HEK293 (cell line): ENCODE measurements around the gene OLFM1.

Experiments used
- CTCF ChIA-PET: fragments of 350-600 bp; formaldehyde crosslinking; extraction: SDS; loops from one replicate; lab custom pipeline; 2021; ENCODE audit warnings: antibody characterized with exemption; lab: Yijun Ruan, JAX
- POLR2A ChIA-PET: fragments of 300-600 bp; formaldehyde crosslinking; extraction: SDS; loops from one replicate; lab custom pipeline; 2020; ENCODE audit warnings: antibody characterized with exemption, inconsistent platforms; lab: Yijun Ruan, JAX
- H3K27ac ChIP-seq: fragments of 200-500 bp; sonication (Bioruptor generic); 2 replicates; pipeline ENCODE4 v1.5.1; 2014; ENCODE audit warnings: low read depth, low read length, control low read depth, inconsistent platforms; ENCODE audit errors: extremely low read depth
- H3K36me3 ChIP-seq, 2 experiments: fragments of 200-500 bp in 1 of 2; sonication (Bioruptor generic) in 1 of 2; 1 replicate in 1 of 2; 2 replicates in 1 of 2; pipeline ENCODE4 v1.5.1; 2014 to 2017; ENCODE audit warnings: inconsistent platforms in 2 of 2, low read length in 2 of 2; ENCODE audit not compliant: control insufficient read depth in 2 of 2, insufficient read depth in 1 of 2
- H3K4me1 ChIP-seq: fragments of 200-500 bp; sonication (Bioruptor generic); 2 replicates; pipeline ENCODE4 v1.5.1; 2014; ENCODE audit warnings: mild to moderate bottlenecking, low read length, inconsistent platforms; ENCODE audit not compliant: control insufficient read depth, insufficient read depth
- H3K4me3 ChIP-seq: 2 replicates; pipeline ENCODE4 v1.5.1; 2011; ENCODE audit warnings: low read depth, mild to moderate bottlenecking, control low read depth, low read length, moderate library complexity
- H3K9me3 ChIP-seq: fragments of 200-500 bp; sonication (Bioruptor generic); 2 replicates; pipeline ENCODE4 v1.5.1; 2014; ENCODE audit warnings: low read depth, low read length, inconsistent platforms; ENCODE audit not compliant: control insufficient read depth, insufficient read depth
- FEZF1 ChIP-seq: fragments of 450-650 bp; formaldehyde crosslinking; IDR thresholded peaks from 2 replicates; pipeline ENCODE4 v1.5.1; 2016; ENCODE audit warnings: missing biosample characterization, missing genetic modification characterization
- GLI2 ChIP-seq: fragments of 450-650 bp; formaldehyde crosslinking; IDR thresholded peaks from 2 replicates; pipeline ENCODE4; 2017; ENCODE audit warnings: missing biosample characterization, missing genetic modification characterization, low read depth, borderline replicate concordance
- HOXC10 ChIP-seq: sonication (generic); formaldehyde crosslinking; IDR thresholded peaks from 2 replicates; pipeline ENCODE4 v1.8.1; 2023; ENCODE audit warnings: mild to moderate bottlenecking, missing genetic modification reagents
- KLF8 ChIP-seq: fragments of 450-650 bp; formaldehyde crosslinking; IDR thresholded peaks from 2 replicates; pipeline ENCODE4 v1.5.1; 2016; ENCODE audit warnings: missing biosample characterization, missing genetic modification characterization
- PATZ1 ChIP-seq: fragments of 450-650 bp; formaldehyde crosslinking; IDR thresholded peaks from 2 replicates; pipeline ENCODE4 v1.5.1; 2016; ENCODE audit warnings: missing biosample characterization, missing genetic modification characterization
- PRDM1 ChIP-seq: fragments of 450-650 bp; formaldehyde crosslinking; IDR thresholded peaks from 2 replicates; pipeline ENCODE4; 2016; ENCODE audit warnings: missing biosample characterization, missing genetic modification characterization
- PRDM2 ChIP-seq: fragments of 450-650 bp; formaldehyde crosslinking; IDR thresholded peaks from 2 replicates; pipeline ENCODE4 v1.5.1; 2016; ENCODE audit warnings: missing biosample characterization, missing genetic modification characterization, borderline replicate concordance
- YY1 ChIP-seq: fragments of 450-650 bp; formaldehyde crosslinking; IDR thresholded peaks from 2 replicates; pipeline ENCODE4 v1.5.1; 2018; ENCODE audit warnings: missing biosample characterization, missing genetic modification characterization
- ZBTB49 ChIP-seq: fragments of 450-650 bp; formaldehyde crosslinking; IDR thresholded peaks from 2 replicates; pipeline ENCODE4 v1.5.1; 2016; ENCODE audit warnings: missing biosample characterization, missing genetic modification characterization, low read depth
- ZFP41 ChIP-seq: fragments of 450-650 bp; formaldehyde crosslinking; IDR thresholded peaks from 2 replicates; pipeline ENCODE4 v1.5.1; 2016; ENCODE audit warnings: missing biosample characterization, missing genetic modification characterization, borderline replicate concordance
- ZFP69B ChIP-seq: fragments of 450-650 bp; formaldehyde crosslinking; IDR thresholded peaks from 2 replicates; pipeline ENCODE4 v1.5.1; 2016; ENCODE audit warnings: missing biosample characterization, missing genetic modification characterization
- ZNF221 ChIP-seq: fragments of 450-650 bp; formaldehyde crosslinking; IDR thresholded peaks from 2 replicates; pipeline ENCODE4 v1.5.1; 2017; ENCODE audit warnings: missing biosample characterization, missing genetic modification characterization, borderline replicate concordance
- ZNF426 ChIP-seq: fragments of 450-650 bp; formaldehyde crosslinking; IDR thresholded peaks from 2 replicates; pipeline ENCODE4 v1.5.1; 2017; ENCODE audit warnings: missing biosample characterization, missing genetic modification characterization, mild to moderate bottlenecking, inconsistent platforms, moderate library complexity
- ZNF433 ChIP-seq: fragments of 450-650 bp; formaldehyde crosslinking; IDR thresholded peaks from 2 replicates; pipeline ENCODE4 v1.5.1; 2016; ENCODE audit warnings: missing biosample characterization, missing genetic modification characterization, low read depth
- ZNF624 ChIP-seq: fragments of 450-650 bp; formaldehyde crosslinking; IDR thresholded peaks from 2 replicates; pipeline ENCODE4 v1.5.1; 2017; ENCODE audit warnings: missing biosample characterization, missing genetic modification characterization
- ZNF629 ChIP-seq: fragments of 450-650 bp; formaldehyde crosslinking; IDR thresholded peaks from 2 replicates; pipeline ENCODE4 v1.5.1; 2017; ENCODE audit warnings: missing biosample characterization, missing genetic modification characterization
- ZNF76 ChIP-seq: fragments of 450-650 bp; formaldehyde crosslinking; IDR thresholded peaks from 2 replicates; pipeline ENCODE4; 2016; ENCODE audit warnings: low read depth, missing biosample characterization, missing genetic modification characterization, borderline replicate concordance

OLFM1 gene

GRCh38 chr9:135135929-135136315 lies 48.5 kb downstream of the OLFM1 start (continued):
- TF ChIP-seq ZNF433: no peak
- no peak for TF ChIP-seq YY1 (tag by site-specific recombination)

GRCh38 chr9:135136481-135136880 lies 49.0 kb downstream of the OLFM1 start:
- Histone ChIP-seq H3K4me1 (no peaks in the 10 kb centered on the region; the same call in 1 of the 2 replicates), H3K4me3 (no peak overlapping the region), H3K36me3 (no peaks in the 10 kb centered on the region), H3K9me3 (no peaks in the 10 kb centered on the region), H3K27ac (no peak overlapping the region)
- no peak for TF ChIP-seq GLI2
- TF ChIP-seq PATZ1 (tag by site-specific recombination): no peak
- TF ChIP-seq ZBTB49 (tag by site-specific recombination): no peak
- TF ChIP-seq ZNF426 (tag by site-specific recombination): no peak
- no peak for TF ChIP-seq ZNF221 (tag by site-specific recombination)
- TF ChIP-seq ZNF76: no peak
- no peak for TF ChIP-seq FEZF1 (tag by site-specific recombination)
- no peak for TF ChIP-seq KLF8 (tag by site-specific recombination)
- TF ChIP-seq ZFP69B (tag by site-specific recombination): no peak
- TF ChIP-seq ZNF624: no peak
- no peak for TF ChIP-seq PRDM1 (tag by site-specific recombination)
- no peak for TF ChIP-seq ZFP41 (tag by site-specific recombination)
- TF ChIP-seq ZNF629 (tag by site-specific recombination): no peak
- TF ChIP-seq HOXC10 (CRISPR knock-in tag): no peak
- TF ChIP-seq PRDM2 (tag by site-specific recombination): no peak
- CTCF ChIA-PET: interaction anchor here (0.7 kb wide), 2 partner anchors 22 to 567 kb away, joined by 3 to 4 read pairs; no protein-coding TSS in a partner anchor
- POLR2A ChIA-PET: no interaction called here
